ENCODE results near the gene PROM2.

GRCh38 chr2:95240556-95240955 lies 33.7 kb upstream of the PROM2 start:
- TF ChIP-seq EZH2 (IDR thresholded peaks at IDR 0.05; ENCODE audit: borderline replicate concordance, low read depth, low read length, poor library complexity, severe bottlenecking): no peak
- TF ChIP-seq CTCF (conservative IDR thresholded peaks at IDR 0.05; ENCODE audit: low read depth, low read length): no peak
